Measurements from ENCODE around the gene TLR2. TPM values are rescaled to one million over a fixed set of nuclear protein-coding genes. Genes with fewer than 3 reads are reported as not detected.

Gene TLR2
- total RNA-seq, 1 donor from 2014 or later: 19.1 TPM

DNA sequence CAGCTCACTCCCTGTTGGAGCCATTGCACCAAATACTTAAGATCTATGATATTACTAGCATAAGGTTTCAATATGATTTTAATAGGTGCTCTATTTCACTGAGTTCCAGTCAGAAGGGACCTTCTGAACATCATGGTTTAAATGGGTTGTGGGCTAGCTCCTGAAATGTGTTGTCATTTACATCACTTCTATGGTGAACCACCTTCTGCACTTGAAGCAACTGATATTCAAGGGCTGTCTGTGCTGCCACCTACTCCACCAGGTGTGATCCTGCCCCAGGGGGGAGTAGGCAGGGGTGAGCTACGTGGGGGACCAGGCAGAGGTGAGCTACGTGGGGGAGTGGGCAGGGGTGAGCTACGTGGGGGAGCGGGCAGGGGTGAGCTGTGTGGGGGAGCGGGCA, 40.5 kb downstream of the TLR2 start:
- no peaks in the 10 kb centered on the region for H3K9me3 ChIP-seq
- DNase-seq (ENCODE audit: low spot score in 2 of 2): no peak
- intact Hi-C loops (cut with DNase I): no loop called here
- H3K27ac ChIP-seq: no peak overlapping the region
- TF ChIP-seq, protein P1, sequence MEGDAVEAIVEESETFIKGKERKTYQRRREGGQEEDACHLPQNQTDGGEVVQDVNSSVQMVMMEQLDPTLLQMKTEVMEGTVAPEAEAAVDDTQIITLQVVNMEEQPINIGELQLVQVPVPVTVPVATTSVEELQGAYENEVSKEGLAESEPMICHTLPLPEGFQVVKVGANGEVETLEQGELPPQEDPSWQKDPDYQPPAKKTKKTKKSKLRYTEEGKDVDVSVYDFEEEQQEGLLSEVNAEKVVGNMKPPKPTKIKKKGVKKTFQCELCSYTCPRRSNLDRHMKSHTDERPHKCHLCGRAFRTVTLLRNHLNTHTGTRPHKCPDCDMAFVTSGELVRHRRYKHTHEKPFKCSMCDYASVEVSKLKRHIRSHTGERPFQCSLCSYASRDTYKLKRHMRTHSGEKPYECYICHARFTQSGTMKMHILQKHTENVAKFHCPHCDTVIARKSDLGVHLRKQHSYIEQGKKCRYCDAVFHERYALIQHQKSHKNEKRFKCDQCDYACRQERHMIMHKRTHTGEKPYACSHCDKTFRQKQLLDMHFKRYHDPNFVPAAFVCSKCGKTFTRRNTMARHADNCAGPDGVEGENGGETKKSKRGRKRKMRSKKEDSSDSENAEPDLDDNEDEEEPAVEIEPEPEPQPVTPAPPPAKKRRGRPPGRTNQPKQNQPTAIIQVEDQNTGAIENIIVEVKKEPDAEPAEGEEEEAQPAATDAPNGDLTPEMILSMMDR (IDR thresholded peaks at IDR 0.05): no peak
- no peaks in the 10 kb centered on the region for H3K27me3 ChIP-seq
- no peaks in the 10 kb centered on the region for H3K4me1 ChIP-seq
- no peak overlapping the region for H3K4me3 ChIP-seq
- H3K36me3 ChIP-seq: no peaks in the 10 kb centered on the region

DNA sequence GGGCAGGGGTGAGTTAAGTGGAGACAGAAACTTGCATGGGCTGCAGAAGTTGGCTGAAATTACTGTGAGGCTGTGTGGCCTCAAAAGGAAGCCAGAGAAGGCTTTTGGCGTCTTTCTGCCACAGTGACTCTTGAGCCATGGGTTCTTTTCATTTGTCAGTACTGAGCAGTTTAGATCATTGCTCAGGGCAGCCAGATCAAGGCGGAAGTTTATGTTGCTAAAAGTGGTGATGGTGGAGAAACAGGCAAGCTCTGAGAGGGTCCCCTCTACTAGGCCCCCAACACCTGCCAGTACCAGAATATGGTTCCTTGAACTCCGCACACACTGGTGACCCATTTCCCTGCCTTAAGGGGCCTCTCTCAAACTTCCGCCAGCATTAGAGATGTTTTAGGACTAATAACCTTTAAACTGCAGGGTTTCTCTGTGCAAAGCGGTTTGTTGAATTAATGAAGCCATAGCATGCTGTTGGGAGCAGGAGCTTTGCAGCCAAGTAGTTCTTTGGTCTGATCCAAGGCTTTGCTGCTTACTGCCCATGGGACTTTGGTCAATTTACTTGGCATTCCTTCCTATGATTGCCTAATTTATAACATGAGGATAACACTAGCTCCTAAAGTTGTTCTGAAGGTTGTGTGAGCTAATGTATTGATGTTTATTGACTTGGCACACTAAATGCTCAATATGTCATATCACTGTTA, 41.2 kb downstream of the TLR2 start:
- no peaks in the 10 kb centered on the region for H3K27me3 ChIP-seq
- intact Hi-C loops (cut with DNase I): no loop called here
- no peak overlapping the region for H3K27ac ChIP-seq
- no peaks in the 10 kb centered on the region for H3K4me1 ChIP-seq
- TF ChIP-seq, protein P1 (IDR thresholded peaks at IDR 0.05): no peak
- H3K4me3 ChIP-seq: no peak overlapping the region
- DNase-seq (ENCODE audit: low spot score in 2 of 2): no peak
- no peaks in the 10 kb centered on the region for H3K36me3 ChIP-seq
- no peaks in the 10 kb centered on the region for H3K9me3 ChIP-seq

DNA sequence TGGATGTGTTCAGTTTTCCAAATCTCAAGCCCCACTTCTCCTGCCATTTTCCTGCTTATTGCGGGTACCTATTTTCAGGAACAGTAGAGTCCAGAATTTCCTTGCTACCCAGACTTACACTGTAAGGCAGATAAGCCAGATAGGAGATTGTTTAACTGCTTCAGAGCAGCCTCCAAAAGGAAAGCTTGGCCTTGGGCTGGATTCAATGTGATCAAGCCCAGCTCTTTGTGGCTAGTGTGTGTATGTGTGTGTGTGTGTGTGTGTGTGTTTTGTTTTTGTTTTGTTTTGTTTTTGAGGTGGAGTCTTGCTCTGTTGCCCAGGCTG, 41.7 kb downstream of the TLR2 start:
- Histone ChIP-seq H3K36me3 (no peaks in the 10 kb centered on the region), H3K27me3 (no peaks in the 10 kb centered on the region), H3K9me3 (no peaks in the 10 kb centered on the region), H3K27ac (no peak overlapping the region), H3K4me3 (no peak overlapping the region), H3K4me1 (no peaks in the 10 kb centered on the region)
- DNase-seq (ENCODE audit: low spot score in 2 of 2): no peak
- intact Hi-C loops (cut with DNase I): no loop called here
- TF ChIP-seq, protein P1 (IDR thresholded peaks at IDR 0.05): no peak

DNA sequence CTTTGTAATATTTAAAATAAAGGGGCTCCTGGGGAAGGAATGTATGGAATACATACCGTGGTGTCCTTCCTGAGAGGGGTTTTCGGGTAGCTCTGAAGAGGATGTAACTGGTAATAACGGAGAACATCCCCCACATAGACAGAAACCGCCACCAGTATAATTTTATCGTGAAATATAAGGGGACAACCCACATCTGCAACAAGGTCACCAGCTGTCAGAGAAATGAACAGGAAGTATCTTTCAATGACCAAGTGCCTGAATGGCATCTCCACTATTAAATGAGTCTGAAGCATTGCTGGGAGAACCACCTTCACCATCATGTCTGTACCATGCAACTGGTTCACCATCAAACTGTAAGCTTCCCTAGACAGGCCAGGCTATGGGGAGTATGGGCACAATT, 44.1 kb downstream of the TLR2 start:
- Histone ChIP-seq H3K4me3 (no peak overlapping the region), H3K4me1 (no peaks in the 10 kb centered on the region), H3K27me3 (no peaks in the 10 kb centered on the region), H3K36me3 (no peaks in the 10 kb centered on the region), H3K9me3 (no peaks in the 10 kb centered on the region), H3K27ac (no peak overlapping the region)
- TF ChIP-seq, protein P1 (IDR thresholded peaks at IDR 0.05): no peak
- no peak for DNase-seq (ENCODE audit: low spot score in 2 of 2)
- intact Hi-C loops (cut with DNase I): no loop called here

DNA sequence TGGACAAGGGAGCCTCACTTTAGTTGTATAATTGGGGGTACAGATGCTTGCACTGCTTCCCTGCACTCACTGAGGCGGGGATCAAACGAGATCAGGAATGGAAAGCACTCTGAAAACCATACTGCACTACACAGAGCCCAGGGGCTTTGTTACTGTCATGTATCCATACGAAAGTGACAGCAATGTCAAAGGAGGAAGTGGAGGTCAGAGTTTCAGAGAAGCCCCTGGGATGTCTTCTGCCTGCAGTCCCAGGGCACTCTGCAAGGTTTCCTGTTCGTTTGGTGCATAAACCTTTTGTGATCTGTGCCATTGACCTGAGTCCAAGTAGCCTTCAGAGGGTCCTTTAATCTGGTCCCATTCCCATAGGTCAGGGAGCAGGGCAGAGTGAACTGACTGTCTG, 44.6 kb downstream of the TLR2 start:
- DNase-seq (ENCODE audit: low spot score in 2 of 2): no peak
- no peak overlapping the region for H3K27ac ChIP-seq
- intact Hi-C loops (cut with DNase I): no loop called here
- TF ChIP-seq, protein P1 (IDR thresholded peaks at IDR 0.05): no peak
- no peaks in the 10 kb centered on the region for H3K9me3 ChIP-seq
- H3K4me1 ChIP-seq: no peaks in the 10 kb centered on the region
- H3K36me3 ChIP-seq: no peaks in the 10 kb centered on the region
- H3K27me3 ChIP-seq: no peaks in the 10 kb centered on the region
- no peak overlapping the region for H3K4me3 ChIP-seq

DNA sequence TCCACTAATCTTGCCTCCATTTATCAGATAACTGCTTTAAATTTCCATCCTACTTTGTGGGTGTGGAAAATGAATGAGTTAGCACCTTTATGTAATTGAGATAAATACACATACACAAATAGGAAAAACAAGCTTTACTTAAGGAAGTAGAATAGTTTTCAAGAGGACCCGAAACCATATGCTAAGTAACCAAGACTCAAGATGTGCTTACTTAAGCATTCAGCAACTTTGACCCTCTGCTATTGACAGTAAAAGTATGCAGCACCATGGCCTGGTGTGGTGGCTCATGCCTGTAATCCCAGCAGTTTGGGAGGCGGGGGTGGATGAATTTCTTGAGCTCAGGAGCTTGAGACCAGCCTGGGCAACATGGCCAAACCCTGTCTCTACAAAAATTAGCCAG, 45.8 kb downstream of the TLR2 start:
- intact Hi-C loops (cut with DNase I): no loop called here

More for the DNA sequence above, 45.8 kb downstream of the TLR2 start:
- Histone ChIP-seq H3K4me3 (no peak overlapping the region), H3K27me3 (no peaks in the 10 kb centered on the region), H3K27ac (no peak overlapping the region), H3K9me3 (no peaks in the 10 kb centered on the region), H3K4me1 (no peaks in the 10 kb centered on the region), H3K36me3 (no peaks in the 10 kb centered on the region)
- TF ChIP-seq, protein P1 (IDR thresholded peaks at IDR 0.05): no peak
- no peak for DNase-seq (ENCODE audit: low spot score in 2 of 2)

All from ascending aorta (tissue), 2 donors.